CD14-positive monocyte (primary cell): Measurements from ENCODE around the gene CLCN5. TPM values are rescaled to one million over a fixed set of nuclear protein-coding genes. Genes with fewer than 3 reads are reported as not detected.

ENCODE experiments used
- DNase-seq, 3 donors: peaks; one replicate each; pipeline ENCODE4 v3.0.0-alpha.2; 2011 to 2022
- H2AFZ ChIP-seq: 2 replicates; pipeline ENCODE4 v1.6.0; 2012; ENCODE audit warnings: mild to moderate bottlenecking, low read depth, low read length, inconsistent platforms; ENCODE audit not compliant: insufficient read depth, poor library complexity, severe bottlenecking
- H3K27ac ChIP-seq, 2 donors: 1 replicate in 1 of 2; 2 replicates in 1 of 2; pipeline ENCODE4 v1.5.1; 2012 to 2013; ENCODE audit warnings: low read length in 2 of 2, control low read depth in 1 of 2, inconsistent platforms in 1 of 2, low read depth in 1 of 2, mild to moderate bottlenecking in 1 of 2
- H3K27me3 ChIP-seq, 2 donors: one replicate each; pipeline versions ENCODE4 v1.6.0 to v1.6.1; 2011 to 2013; ENCODE audit warnings: low read length in 2 of 2; ENCODE audit not compliant: control insufficient read depth in 2 of 2, insufficient read depth in 2 of 2
- H3K36me3 ChIP-seq, 2 donors: replicated peaks in 1 of 2; 1 replicate in 1 of 2; 2 replicates in 1 of 2; pipeline versions ENCODE4 v1.5.1 to v1.6.1; 2012 to 2013; ENCODE audit warnings: low read length in 2 of 2, control low read depth in 1 of 2, inconsistent platforms in 1 of 2, mild to moderate bottlenecking in 1 of 2; ENCODE audit not compliant: insufficient read depth in 2 of 2, control insufficient read depth in 1 of 2
- H3K4me1 ChIP-seq, 2 donors: 1 replicate in 1 of 2; 2 replicates in 1 of 2; pipeline versions ENCODE4 v1.5.1 to v1.6.1; 2012 to 2013; ENCODE audit warnings: low read length in 2 of 2, control low read depth in 1 of 2, inconsistent platforms in 1 of 2, mild to moderate bottlenecking in 1 of 2, moderate library complexity in 1 of 2; ENCODE audit not compliant: insufficient read depth in 2 of 2, control insufficient read depth in 1 of 2
- H3K4me2 ChIP-seq: replicated peaks from 2 replicates; pipeline ENCODE3; 2012; ENCODE audit warnings: low read length, moderate library complexity, mild to moderate bottlenecking; ENCODE audit not compliant: poor library complexity, severe bottlenecking; ENCODE audit errors: extremely low read depth
- H3K4me3 ChIP-seq, 3 experiments: fragments of 200-600 bp in 1 of 3; sonication (generic) in 1 of 3; replicated peaks in 1 of 3; 1 replicate in 2 of 3; 2 replicates in 1 of 3; pipeline ENCODE4 v1.5.1; 2011 to 2013; ENCODE audit warnings: low read length in 3 of 3, mild to moderate bottlenecking in 3 of 3, control low read depth in 2 of 3, low read depth in 2 of 3, inconsistent platforms in 1 of 3, moderate library complexity in 1 of 3
- H3K79me2 ChIP-seq: 2 replicates; pipeline ENCODE4 v1.6.0; 2012; ENCODE audit warnings: mild to moderate bottlenecking, control low read depth, inconsistent platforms, low read length, moderate library complexity; ENCODE audit not compliant: insufficient read depth
- H3K9ac ChIP-seq: 2 replicates; pipeline ENCODE4 v1.6.0; 2017; ENCODE audit warnings: low read length, mild to moderate bottlenecking; ENCODE audit not compliant: insufficient read depth, poor library complexity, severe bottlenecking
- H3K9me3 ChIP-seq, 2 donors: replicated peaks in 1 of 2; 1 replicate in 1 of 2; 2 replicates in 1 of 2; pipeline versions ENCODE4 v1.5.1 to v1.6.1; 2012 to 2013; ENCODE audit warnings: low read length in 2 of 2, control low read depth in 1 of 2; ENCODE audit not compliant: control insufficient read depth in 1 of 2, insufficient read depth in 1 of 2
- H4K20me1 ChIP-seq: 2 replicates; pipeline ENCODE4 v1.6.0; 2012; ENCODE audit warnings: mild to moderate bottlenecking, low read length, control low read depth, moderate library complexity; ENCODE audit not compliant: insufficient read depth
- H3K27ac Mint-ChIP-seq, 7 donors: one replicate each; pipeline ENCODE4 v1.8.0; 2020; ENCODE audit warnings: mild to moderate bottlenecking in 7 of 7, mixed read lengths in 7 of 7, moderate library complexity in 6 of 7, inconsistent platforms in 2 of 7
- H3K27me3 Mint-ChIP-seq, 3 donors: one replicate each; pipeline ENCODE4 v1.8.0; 2021 to 2022; ENCODE audit warnings: low read depth in 3 of 3, mild to moderate bottlenecking in 3 of 3, mixed read lengths in 3 of 3, moderate library complexity in 3 of 3, inconsistent platforms in 1 of 3
- H3K36me3 Mint-ChIP-seq, 2 donors: one replicate each; pipeline ENCODE4 v1.8.0; 2020; ENCODE audit warnings: mixed read lengths in 2 of 2, inconsistent platforms in 1 of 2, mild to moderate bottlenecking in 1 of 2
- H3K4me1 Mint-ChIP-seq: one replicate; pipeline ENCODE4 v1.8.0; 2020; ENCODE audit warnings: mild to moderate bottlenecking, mixed read lengths
- H3K4me3 Mint-ChIP-seq, 2 donors: one replicate each; pipeline ENCODE4 v1.8.0; 2020; ENCODE audit warnings: mild to moderate bottlenecking in 2 of 2, mixed read lengths in 2 of 2, moderate library complexity in 1 of 2
- H3K9me3 Mint-ChIP-seq, 7 donors: one replicate each; pipeline ENCODE4 v1.8.0; 2020 to 2022; ENCODE audit warnings: mixed read lengths in 7 of 7, mild to moderate bottlenecking in 6 of 7, moderate library complexity in 6 of 7, inconsistent platforms in 2 of 7
- CTCF ChIP-seq: fragments of 200-600 bp; IDR thresholded peaks from one replicate; pipeline ENCODE4 v1.8.0; 2022; ENCODE audit warnings: antibody characterized with exemption, mild to moderate bottlenecking
- WGBS: methylation state at CpG from one replicate; pipeline ENCODE4 v1.1.5; 2013; ENCODE audit warnings: missing lambda C conversion rate; ENCODE audit not compliant: insufficient coverage; 5-methylcytosine and 5-hydroxymethylcytosine counted together
- intact Hi-C, 2 donors: fragments of 100-400 bp; cut with micrococcal nuclease; formaldehyde crosslinking; loops; one replicate each; pipeline versions ENCODE4 v1.15.0 to v1.15.1; 2023
- polyA plus RNA-seq, 3 donors: library from polyadenylated mRNA; depleted of rRNA in 1 of 3; unstranded in 2 of 3; stranded (reverse) in 1 of 3; fragments of 300-500 nt in 2 of 3; fragments of >200 nt in 1 of 3; fragmentation: Illumina TruSeq in 2 of 3; gene quantifications; 1 replicate in 2 of 3; 2 replicates in 1 of 3; pipeline ENCODE4 v1.2.3, GENCODE V29; 2012 to 2021

The CLCN5 gene
- polyA plus RNA-seq, 3 donors = 4.1 to 4.2 (median 4.1) TPM

- Mint-ChIP-seq H3K27me3 (peaks cover 0 to 4% (median 0%) of the 10 kb centered on the region in 3 donors), H3K4me3 (no peak overlapping the region), H3K4me1 (peaks cover 15% of the 10 kb centered on the region), H3K27ac (no peak overlapping the region), H3K9me3 (peaks cover 0 to 1% (median 0%) of the 10 kb centered on the region in 7 donors), H3K36me3 (peaks cover 0 to 4% of the 10 kb centered on the region in 2 donors)
- H3K27ac ChIP-seq = no peak overlapping the region
- no peaks in the 10 kb centered on the region for H3K27me3 ChIP-seq
- H2AFZ ChIP-seq = no peak overlapping the region
- no peak for DNase-seq
- peaks cover 15 to 18% of the 10 kb centered on the region in 2 donors for H3K4me1 ChIP-seq
- no peaks in the 10 kb centered on the region for H3K9me3 ChIP-seq
- H3K4me2 ChIP-seq = no peak overlapping the region
- no peaks in the 10 kb centered on the region for H3K79me2 ChIP-seq
- intact Hi-C loops = no loop called here
- H3K9ac ChIP-seq = no peak overlapping the region
- H4K20me1 ChIP-seq = no peaks in the 10 kb centered on the region
- H3K36me3 ChIP-seq = no peaks in the 10 kb centered on the region
- no peak overlapping the region for H3K4me3 ChIP-seq
- TF ChIP-seq CTCF = no peak
- WGBS = no CpG with 5 or more reads among the region's 1 CpG
Observed at GRCh38 chrX:49951524-49952193, 29.3 kb downstream of the CLCN5 start.

GRCh38 chrX:49956313-49956712 is 33.9 kb downstream of the CLCN5 start:
- no peaks in the 10 kb centered on the region for H3K4me1 Mint-ChIP-seq
- H2AFZ ChIP-seq = no peak overlapping the region
- H3K36me3 Mint-ChIP-seq = peaks cover 0 to 4% of the 10 kb centered on the region in 2 donors
- no peak overlapping the region for H3K9ac ChIP-seq
- no peaks in the 10 kb centered on the region for H3K79me2 ChIP-seq
- H3K27ac Mint-ChIP-seq = no peak overlapping the region
- WGBS = no CpG with 5 or more reads among the region's 2 CpGs
- no peak overlapping the region for H3K4me3 ChIP-seq
- no peak overlapping the region for H3K27ac ChIP-seq
- no peak overlapping the region for H3K4me3 Mint-ChIP-seq
- intact Hi-C loops = no loop called here
- H3K9me3 ChIP-seq = no peaks in the 10 kb centered on the region
- no peaks in the 10 kb centered on the region for H3K9me3 Mint-ChIP-seq
- TF ChIP-seq CTCF = no peak
- peaks cover 0 to 4% (median 0%) of the 10 kb centered on the region in 3 donors for H3K27me3 Mint-ChIP-seq
- no peaks in the 10 kb centered on the region for H4K20me1 ChIP-seq
- no peaks in the 10 kb centered on the region for H3K36me3 ChIP-seq
- H3K4me2 ChIP-seq = no peak overlapping the region
- no peak for DNase-seq
- no peaks in the 10 kb centered on the region for H3K27me3 ChIP-seq
- H3K4me1 ChIP-seq = peaks cover 25 to 32% of the 10 kb centered on the region in 2 donors
